ENCODE results near the gene USP35.

USP35 gene

DNA sequence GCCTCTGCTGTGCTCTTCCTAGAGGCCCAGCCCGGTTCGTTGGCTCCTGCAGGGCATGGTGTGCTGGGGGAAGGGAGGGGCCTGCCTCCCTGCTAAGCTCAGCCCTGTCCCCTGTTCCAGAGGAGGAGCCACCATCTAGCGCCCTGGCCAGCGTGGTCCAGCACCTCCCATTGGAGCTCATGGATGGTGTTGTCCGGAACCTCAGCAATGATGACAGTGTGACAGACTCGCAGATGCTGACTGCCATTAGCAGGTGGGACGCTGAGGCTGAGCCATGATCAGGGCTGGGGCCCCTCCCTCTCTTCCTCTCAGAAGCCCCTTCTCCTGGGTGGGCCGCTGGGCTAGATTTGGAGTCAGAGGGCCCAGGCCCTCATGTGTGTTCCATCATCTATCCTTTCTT, 9.1 kb downstream of the USP35 start:
- no peak for DNase-seq

DNA sequence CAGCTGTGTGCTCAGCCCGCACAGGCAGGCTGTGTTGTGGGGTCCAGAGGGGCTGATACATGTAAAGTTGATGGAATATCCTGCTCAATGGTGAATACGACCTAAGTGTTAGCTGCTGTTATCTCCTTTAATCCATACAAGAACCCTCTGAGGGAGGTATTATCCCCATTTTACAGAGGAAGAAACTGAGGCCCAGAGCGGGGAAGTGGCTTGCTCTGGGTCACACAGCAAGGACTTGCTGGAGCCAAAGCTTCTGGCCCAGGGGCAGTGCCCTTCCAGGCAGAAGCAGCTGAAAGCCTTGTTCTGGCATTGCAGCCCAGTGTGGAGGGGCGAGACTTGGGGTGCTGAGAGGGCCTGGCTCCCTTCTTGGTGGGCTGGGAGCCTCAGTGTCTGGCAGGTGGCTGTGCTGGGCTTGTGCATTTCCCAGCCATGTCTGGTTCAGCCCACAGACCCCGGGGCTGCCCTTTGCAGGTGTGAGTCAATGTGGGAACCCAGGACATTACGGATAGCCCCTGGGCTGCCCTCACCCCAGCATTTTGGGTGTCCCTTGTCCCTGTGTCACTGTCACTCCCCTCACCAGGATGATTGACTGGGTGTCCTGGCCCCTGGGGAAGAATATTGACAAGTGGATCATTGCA, 10.4 kb downstream of the USP35 start:
- no peak for DNase-seq

DNA sequence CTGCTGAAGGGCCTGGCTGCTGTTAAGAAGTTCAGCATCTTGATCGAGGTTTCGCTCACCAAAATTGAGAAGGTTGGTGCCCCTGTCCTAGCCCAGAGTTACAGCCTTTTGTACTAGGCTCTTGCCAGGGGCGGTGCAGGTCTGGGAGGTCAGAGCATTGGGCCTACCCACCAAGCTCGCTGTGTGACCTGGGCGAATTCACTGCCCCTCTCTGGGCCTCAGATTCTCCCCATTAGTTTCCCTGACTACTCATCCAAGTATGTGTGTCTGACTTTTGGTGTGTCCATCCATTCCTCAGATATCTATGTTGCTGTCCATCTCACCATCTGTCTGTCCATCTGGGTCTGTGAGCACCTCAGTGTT, 10.9 kb downstream of the USP35 start:
- no peak for DNase-seq

DNA sequence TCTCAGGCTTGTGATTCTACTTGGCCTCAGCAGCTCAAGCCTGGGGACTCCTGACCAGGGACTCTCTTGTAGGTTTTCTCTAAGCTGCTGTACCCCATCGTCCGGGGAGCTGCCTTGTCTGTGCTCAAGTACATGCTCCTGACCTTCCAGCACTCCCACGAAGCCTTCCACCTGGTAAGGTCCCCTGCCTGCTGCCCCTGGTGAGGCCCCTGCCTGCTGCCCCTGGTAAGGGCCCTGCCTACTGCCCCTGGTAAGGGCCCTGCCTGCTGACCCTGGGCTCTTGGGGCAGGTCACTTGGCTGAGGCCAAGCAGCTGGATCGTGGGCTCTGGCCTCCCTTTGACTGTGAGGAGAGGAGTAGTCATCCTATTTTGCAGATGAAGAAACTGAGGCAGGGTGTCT, 11.3 kb downstream of the USP35 start:
- DNase-seq = no peak

DNA sequence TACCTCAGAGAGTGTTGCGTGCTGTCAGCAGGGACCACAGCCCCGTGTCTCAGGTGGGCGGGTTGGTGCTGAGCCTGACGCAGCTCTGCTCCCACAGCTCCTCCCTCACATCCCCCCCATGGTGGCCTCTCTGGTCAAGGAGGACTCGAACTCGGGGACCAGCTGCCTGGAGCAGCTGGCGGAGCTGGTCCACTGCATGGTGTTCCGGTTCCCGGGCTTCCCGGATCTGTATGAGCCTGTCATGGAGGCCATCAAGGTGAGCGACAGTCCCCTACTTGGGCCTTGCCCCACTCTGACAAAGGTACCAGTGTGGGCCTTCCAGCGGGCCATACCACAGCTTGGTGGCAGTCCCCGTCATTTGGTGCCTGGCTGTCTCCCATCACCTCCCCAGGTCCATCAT, 11.8 kb downstream of the USP35 start:
- no peak for DNase-seq

DNA sequence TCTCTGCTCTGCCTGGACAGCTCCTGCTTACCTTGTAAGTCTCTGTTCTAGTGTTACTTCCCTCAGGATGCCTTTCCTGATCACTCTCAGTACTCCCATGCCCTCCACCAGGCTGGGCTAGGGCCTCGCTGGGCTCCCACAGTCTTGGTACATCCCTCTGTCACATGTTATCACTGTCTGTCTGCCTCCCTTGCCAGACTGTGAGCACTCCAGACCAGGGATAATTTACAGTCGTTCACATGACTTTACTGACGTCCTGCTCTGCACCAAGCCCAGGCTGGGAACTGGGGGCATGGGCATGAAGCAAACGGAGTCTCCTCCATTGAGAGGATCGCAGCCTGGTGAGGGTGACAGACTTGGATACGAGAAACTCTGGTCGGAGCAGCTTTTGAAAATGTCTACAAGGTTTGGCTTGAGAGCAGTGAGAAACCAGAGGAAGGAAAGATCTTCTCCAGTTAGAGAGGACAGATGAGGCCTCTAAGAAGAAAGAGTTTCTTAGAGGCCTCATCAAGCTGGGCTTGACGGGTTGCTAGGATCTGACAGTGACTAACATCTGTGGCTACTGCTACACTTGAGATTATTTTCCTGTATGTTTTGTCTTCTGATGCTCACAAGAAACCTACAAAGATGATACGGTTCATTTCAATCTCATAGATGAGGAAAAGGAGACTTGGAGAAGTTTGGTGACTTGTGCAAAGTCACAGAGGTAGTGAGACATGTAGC, 12.5 kb downstream of the USP35 start:
- DNase-seq = no peak

DNA sequence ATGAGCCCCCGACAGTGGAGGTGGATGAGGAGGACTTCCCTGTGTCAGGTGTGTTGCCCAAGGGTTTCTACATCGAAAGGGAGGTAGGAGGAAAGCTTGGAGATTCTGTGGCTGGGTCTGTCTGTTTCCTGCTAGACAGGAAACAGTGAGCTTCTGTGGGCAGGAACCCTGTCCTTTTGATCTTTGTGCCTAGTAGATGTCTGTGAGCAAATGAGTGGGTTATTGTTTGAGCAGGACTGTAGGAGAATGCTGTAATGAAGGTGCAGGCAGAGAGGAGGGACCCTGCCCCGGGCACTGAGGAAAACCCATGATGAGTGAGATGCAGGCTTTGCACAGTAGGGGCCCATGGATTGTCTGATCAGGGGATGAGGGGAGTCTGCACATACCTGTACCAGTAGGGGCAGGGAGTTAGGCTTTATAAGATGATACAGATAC, 14.0 kb downstream of the USP35 start:
- DNase-seq = no peak

DNA sequence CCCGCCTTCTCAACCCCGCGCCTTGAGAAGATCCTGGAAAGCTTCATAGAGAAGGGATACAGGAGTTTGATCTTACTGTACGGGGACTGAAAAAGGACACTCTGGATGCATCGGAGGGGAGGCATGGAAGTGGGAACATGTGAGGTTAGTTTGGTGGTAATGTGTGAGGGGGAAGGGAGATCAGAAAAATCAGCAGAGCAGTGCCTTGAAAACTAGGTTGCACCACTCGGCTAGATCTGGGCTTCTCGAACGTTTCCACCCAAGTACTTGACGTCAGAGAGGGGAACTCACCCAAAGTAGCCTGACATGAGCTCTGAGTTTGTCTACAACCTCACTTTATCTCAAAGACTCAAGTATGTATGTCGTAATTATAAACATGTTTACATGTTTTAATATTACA, 14.5 kb downstream of the USP35 start:
- no peak for DNase-seq

DNA sequence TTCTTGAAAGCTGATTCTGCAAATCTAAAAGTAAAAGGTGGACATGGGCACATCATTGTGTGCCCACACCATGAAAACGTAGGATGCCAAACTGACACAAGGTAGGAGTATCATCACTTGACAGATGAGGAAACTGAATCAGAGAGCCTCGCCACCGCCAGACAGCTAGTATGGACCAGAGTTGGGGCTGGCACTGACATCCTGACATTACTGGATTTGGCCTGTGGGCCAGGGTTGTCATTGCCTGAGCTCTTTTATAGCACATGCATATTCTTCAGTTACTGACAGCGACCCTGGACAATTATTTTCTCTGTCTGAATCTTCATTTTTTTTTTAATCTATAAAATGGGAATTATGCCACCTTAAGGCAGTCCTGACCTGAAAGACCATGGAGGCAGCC, 16.5 kb downstream of the USP35 start:
- no peak for DNase-seq

DNA sequence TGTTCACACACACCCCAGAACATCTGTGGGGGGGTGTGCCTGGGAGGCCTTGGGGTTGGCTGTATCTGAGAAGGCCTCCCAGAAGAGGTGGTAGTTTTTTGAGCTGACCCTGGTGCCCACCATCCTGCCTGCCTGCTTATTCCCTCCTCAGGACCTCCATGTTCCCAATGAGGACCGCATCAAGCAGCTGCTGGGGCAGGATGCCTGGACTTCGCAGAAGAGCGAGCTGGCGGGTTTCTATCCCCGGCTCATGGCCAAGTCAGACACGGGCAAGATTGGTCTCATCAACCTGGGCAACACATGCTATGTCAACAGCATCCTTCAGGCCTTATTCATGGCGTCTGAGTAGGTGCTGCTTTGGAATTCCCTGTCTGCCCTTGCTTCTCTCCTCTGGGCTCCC, 17.0 kb downstream of the USP35 start:
- DNase-seq = no peak

DNA sequence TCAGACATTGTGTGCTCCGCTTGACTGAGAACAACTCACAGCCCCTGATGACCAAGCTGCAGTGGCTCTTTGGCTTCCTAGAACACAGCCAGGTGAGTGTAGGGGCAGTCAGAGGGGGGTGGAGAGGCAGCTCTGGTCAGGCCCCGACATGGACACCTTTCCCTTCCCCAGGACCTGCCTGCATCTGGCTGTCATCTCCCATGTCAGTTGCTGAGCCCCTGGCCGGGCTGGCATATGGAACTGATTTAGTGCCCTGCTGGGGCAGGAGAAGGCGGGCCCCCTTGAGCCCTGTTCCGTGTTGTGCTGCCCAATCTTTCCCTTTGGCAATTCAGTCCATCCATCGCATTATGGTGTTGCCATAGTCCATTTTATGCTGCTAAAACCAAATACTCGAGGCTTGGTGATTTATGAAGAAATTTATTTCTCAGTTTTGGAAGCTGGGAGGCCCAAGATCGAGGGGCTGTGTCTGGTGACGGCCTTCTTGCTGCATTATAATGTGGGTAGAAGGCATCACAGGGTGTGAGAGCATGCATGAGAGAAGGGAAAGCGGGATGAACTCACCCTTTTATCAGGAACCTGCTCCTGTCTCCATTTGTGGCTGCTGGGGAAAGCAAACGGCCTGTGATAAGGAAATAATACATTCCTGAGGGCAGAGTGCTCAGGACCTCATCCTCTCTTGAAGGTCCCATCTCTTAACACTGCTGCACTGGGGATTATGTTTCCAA, 19.0 kb downstream of the USP35 start:
- DNase-seq = no peak

DNA sequence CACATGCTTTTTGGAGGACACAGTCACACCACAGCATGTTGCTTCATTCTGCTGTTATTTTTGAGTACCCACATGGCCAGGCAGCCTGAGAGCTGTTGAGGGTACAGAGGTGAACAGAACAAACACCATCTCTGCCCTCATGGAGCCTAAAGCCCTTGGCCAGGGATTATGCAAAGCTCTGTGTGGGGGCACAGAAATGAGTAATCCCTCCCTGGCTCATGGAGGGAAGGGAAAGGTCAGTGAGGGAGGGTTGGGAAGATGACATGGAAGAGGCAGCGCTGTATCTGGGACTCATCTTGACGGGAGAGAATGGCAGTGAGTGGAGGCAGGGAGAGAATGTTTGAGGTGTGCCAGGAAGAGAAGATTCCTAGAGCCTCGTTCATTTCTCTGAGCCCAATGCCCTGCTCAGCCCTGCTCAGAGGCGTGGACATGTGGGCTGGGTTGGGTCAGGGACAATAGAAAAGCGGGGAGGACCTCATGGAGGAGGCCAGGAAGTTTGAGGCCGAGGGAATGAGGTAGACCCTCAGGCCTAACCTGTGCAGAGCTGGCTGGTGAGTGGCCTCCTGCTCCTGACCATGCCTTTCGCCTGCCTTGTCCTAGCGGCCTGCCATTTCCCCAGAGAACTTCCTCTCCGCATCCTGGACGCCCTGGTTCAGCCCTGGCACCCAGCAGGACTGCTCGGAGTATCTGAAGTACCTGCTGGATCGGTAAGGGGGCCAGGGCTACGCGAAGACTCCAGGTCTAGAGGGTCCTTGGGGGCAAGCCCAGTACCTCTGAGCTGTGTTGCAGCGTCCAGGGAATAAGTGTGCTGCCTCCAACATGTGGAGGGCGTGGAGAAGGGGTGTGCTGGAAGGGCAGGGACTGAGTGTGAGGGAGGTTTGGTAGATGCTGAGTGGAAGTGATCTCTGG, 19.8 kb downstream of the USP35 start:
- DNase-seq = peak; percentile 28

DNA sequence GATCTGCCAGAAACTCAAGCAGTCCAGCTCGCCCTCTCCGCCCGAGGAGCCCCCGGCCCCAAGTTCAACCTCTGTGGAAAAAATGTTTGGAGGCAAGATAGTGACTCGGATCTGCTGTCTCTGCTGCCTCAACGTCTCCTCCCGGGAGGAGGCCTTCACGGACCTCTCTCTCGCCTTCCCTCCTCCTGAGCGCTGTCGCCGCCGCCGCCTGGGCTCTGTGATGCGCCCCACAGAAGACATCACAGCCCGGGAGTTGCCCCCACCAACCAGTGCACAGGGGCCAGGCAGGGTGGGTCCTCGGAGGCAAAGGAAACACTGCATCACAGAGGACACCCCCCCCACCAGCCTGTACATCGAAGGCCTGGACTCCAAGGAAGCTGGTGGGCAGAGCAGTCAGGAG, 20.8 kb downstream of the USP35 start:
- DNase-seq = no peak

DNA sequence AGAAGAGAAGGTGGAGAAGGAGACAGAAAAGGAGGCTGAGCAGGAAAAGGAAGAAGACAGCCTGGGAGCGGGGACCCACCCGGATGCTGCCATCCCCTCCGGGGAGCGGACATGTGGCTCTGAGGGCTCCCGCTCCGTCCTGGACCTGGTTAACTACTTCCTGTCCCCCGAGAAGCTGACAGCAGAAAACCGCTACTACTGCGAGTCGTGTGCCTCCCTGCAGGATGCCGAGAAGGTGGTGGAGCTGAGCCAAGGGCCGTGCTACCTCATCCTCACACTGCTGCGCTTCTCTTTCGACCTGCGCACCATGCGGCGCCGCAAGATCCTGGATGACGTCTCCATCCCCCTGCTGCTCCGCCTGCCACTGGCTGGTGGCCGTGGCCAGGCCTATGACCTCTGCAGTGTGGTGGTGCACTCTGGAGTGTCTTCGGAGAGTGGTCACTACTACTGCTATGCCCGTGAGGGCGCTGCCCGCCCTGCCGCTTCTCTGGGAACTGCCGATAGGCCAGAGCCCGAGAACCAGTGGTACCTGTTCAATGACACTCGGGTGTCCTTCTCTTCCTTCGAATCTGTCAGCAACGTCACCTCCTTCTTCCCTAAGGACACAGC, 21.4 kb downstream of the USP35 start:
- no peak for DNase-seq

DNA sequence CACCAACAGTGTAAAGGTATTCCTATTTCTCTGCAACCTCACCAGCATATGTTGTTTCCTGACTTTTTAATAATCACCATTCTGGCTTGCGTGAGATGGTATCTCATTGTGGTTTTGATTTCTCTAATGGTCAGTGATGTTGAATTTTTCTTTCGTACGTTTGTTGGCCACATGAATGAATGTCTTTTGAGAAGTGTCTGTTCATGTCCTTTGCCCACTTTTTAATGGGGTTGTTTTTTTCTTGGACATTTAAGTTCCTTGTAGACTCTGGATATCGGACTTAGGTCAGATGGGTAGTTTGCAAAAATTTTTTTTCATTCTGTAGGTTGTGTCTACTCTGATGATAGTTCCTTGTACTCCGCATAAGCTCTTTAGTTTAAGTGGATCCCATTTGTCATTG, 22.8 kb downstream of the USP35 start:
- no peak for DNase-seq

DNA sequence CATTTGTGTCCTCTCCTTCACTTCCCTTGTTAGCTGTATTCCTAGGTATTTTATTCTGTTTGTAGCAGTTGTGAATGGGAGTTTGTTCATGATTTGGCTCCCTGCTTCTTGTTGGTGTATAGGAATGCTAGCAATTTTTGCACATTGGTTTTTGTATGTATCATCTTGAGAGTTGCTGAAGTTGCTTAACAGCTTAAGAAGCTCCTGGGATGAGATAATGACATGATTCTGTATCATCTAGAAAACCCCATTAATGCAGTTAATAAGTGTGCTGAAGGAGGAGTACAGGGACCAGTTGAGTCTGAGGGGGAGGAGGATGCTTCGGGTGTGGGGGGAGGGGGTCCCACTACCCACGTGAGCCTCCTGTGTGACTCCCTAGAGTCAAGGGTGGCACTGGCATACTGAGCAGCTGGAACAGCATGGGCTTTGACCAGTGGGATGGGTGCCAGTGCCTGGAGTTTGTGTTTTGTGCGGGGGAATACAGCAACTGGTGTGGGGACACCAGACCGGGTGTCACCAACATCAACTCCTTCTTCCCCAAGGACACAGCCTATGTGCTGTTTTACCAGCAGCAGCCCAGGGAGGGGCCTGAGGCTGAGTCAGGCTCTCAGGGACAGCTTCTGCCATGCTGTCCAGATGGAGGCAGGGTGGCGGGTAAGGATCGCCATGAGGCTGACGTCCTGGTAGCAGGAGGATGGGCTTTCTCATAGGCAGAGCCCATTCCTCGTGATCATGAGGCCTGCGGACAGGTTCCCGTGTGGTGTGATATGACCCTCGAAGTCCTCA, 24.1 kb downstream of the USP35 start:
- DNase-seq = peak; percentile 46

DNA sequence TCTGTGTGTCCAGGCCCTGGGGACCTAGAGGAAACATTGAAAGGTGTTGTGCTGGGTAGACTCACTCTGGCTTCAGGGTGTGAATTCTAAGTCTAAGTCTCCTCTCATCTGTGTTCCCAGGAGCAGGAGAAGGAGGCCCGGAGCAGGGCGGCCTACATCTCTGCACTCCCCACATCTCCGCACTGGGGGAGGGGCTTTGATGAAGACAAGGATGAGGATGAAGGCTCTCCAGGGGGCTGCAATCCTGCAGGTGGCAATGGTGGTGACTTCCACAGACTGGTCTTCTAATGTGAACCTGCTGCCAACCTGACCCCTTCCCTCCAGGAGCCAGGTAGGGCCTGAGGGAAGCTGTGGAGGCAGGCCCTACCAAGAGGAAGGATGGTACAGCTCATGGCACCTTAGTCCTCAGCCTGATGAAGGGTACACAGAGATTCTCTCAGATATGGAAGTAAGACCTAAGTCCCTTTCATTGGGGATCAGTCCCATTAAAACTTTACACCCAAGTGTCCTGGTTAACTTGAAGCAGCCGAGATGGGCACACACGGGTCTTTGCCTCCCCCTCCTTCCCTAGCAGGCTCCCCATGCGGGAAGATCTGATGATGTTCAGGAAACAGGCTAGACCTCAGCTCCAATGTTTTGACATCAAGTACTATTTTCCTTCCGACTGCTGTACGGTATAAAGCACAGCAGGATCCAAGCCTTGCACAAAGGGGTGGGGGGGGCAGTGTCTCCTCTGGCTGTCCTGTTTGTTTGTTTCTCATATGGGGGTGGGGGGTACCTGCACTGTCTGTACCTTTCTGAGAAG, 25.0 kb downstream of the USP35 start:
- DNase-seq = no peak

DNA sequence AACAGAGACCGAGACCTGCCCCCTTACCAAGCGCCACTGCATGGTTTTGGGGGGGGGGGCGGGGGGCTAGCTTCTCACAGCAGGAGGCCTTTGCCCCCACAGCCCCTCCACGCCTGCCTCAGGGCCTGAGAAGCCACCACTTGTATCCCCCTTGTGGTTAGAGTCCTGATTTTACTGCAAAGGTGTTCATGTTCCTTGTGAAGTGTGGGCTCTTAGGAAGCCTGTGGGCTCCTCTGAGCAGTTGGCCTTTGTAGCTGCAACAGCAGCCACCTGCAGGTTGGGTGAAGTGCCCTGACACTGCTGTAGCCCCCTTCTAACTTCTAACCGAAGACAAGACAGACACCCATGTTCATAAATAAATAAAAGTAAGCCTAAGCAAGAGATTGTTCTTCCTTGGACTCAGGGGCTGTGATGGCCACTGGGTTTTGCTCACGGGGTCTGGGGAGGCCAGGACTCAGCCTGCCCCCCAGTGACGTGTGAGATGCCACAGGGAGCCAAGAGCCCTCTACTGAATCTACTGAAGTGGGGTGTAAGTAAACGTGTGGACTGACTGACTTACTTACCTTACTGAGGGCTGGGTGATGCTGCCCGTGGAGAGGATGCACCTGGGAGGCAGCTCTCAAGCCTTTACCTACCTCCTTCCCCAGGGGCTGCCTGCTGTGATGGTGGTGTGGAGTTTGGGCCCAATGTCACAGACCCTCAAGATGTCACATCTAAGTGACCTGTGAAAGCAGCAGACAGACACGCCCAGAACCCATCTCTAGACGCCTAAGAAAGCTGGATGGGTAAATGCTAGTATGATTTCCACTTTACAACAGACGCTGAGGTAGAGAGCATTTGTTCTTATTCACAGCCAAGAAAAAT, 25.8 kb downstream of the USP35 start:
- DNase-seq = no peak

DNA sequence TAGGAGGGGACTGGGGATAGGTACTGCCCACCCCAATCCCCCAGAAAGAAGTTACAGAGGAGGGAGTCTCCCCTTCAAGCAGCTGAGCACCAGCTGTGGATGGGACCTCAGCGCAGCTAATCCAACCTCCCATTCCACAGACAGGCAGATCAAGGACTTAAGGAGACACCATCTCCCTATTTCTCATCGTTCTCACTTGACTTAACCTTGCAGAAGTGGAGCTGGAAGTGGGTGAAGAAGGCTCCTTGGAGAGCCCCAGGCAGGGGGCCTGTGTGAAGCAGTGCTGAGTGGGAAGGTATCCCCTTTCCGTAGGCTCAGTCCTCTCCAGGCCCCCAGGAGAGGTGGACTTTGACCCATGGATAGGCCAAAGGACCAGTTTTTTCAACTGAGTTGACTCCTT, 27.3 kb downstream of the USP35 start:
- DNase-seq = no peak

All from fibroblast of skin of right quadriceps (primary cell).